Stimulated activated naive CD8-positive, alpha-beta T cell treated with anti-CD3 and anti-CD28 coated beads, Interleukin-15, Interleukin-2, amounts not matched to agents 100 ng/mL and 50 ng/mL, for 24 hours (primary cell): ENCODE data around the gene ENOPH1.
A peak's percentile ranks its signal among the peaks of the same experiment; 100 is the strongest.
"Not testable (repeated sequence)": the region's sequence is repeated elsewhere in the genome, so short reads cannot be mapped to it uniquely, and the experiment has no call there.

Source experiments
- H3K27ac Mint-ChIP-seq: one replicate; pipeline ENCODE4 v1.8.0; 2021; ENCODE audit warnings: mild to moderate bottlenecking, mixed read lengths
- H3K27me3 Mint-ChIP-seq: one replicate; pipeline ENCODE4 v1.8.0; 2021; ENCODE audit warnings: mixed read lengths
- H3K36me3 Mint-ChIP-seq: one replicate; pipeline ENCODE4 v1.8.0; 2021; ENCODE audit warnings: low read depth, mixed read lengths
- H3K4me1 Mint-ChIP-seq: one replicate; pipeline ENCODE4 v1.8.0; 2021; ENCODE audit warnings: low read depth, mixed read lengths
- H3K4me3 Mint-ChIP-seq: one replicate; pipeline ENCODE4 v1.8.0; 2021; ENCODE audit warnings: mild to moderate bottlenecking, mixed read lengths
- H3K9me3 Mint-ChIP-seq: one replicate; pipeline ENCODE4 v1.8.0; 2021; ENCODE audit warnings: mixed read lengths

The ENOPH1 gene

GRCh38 chr4:82430193-82430963, at the start of gene ENOPH1, which contains the start of gene HNRNPDL:
ENOPH1 (plus strand) TSS chr4:82430590; CDS start chr4:82430830, 240 bp downstream.
HNRNPDL (minus strand) TSS chr4:82430462; CDS start chr4:82429690, 772 bp downstream.
- Mint-ChIP-seq H3K27me3 (no peaks in the 10 kb centered on the region), H3K36me3 (peaks cover 68% of the 10 kb centered on the region), H3K9me3 (no peaks in the 10 kb centered on the region), H3K4me1 (peaks cover 78% of the 10 kb centered on the region), H3K27ac (peak within 1 kb of the TSS; percentile 100), H3K4me3 (peak within 1 kb of the TSS; percentile 100)

GRCh38 chr4:82380831-82381230, 49.6 kb upstream of the ENOPH1 start:
- Mint-ChIP-seq H3K27me3 (no peaks in the 10 kb centered on the region), H3K27ac (no peak overlapping the region), H3K36me3 (peaks cover 10% of the 10 kb centered on the region), H3K9me3 (no peaks in the 10 kb centered on the region), H3K4me3 (no peak overlapping the region), H3K4me1 (peaks cover 18% of the 10 kb centered on the region)

- Mint-ChIP-seq H3K4me3 (no peak overlapping the region), H3K27ac (no peak overlapping the region), H3K27me3 (no peaks in the 10 kb centered on the region), H3K9me3 (no peaks in the 10 kb centered on the region), H3K36me3 (peaks cover 10% of the 10 kb centered on the region), H3K4me1 (peaks cover 14% of the 10 kb centered on the region)
Observed at GRCh38 chr4:82381235-82381634, 49.2 kb upstream of the ENOPH1 start.

- H3K9me3 Mint-ChIP-seq, result no peaks in the 10 kb centered on the region
- peaks cover 10% of the 10 kb centered on the region for H3K4me1 Mint-ChIP-seq
- no peak overlapping the region for H3K4me3 Mint-ChIP-seq
- no peaks in the 10 kb centered on the region for H3K27me3 Mint-ChIP-seq
- H3K36me3 Mint-ChIP-seq, result peaks cover 5% of the 10 kb centered on the region
- no peak overlapping the region for H3K27ac Mint-ChIP-seq
Observed at GRCh38 chr4:82381661-82382296, 48.6 kb upstream of the ENOPH1 start.

- Mint-ChIP-seq H3K27me3 (no peaks in the 10 kb centered on the region), H3K36me3 (peaks cover 2% of the 10 kb centered on the region), H3K4me1 (peaks cover 7% of the 10 kb centered on the region), H3K4me3 (no peak overlapping the region), H3K27ac (no peak overlapping the region), H3K9me3 (no peaks in the 10 kb centered on the region)
Observed at GRCh38 chr4:82382751-82383150, 47.6 kb upstream of the ENOPH1 start.

- not testable (repeated sequence) for H3K27me3 Mint-ChIP-seq, H3K9me3 Mint-ChIP-seq, H3K36me3 Mint-ChIP-seq, H3K4me3 Mint-ChIP-seq, H3K4me1 Mint-ChIP-seq, H3K27ac Mint-ChIP-seq
Observed at GRCh38 chr4:82386312-82386711, 44.1 kb upstream of the ENOPH1 start.

- Mint-ChIP-seq H3K4me3 (no peak overlapping the region), H3K9me3 (no peaks in the 10 kb centered on the region), H3K27me3 (no peaks in the 10 kb centered on the region), H3K36me3 (no peaks in the 10 kb centered on the region), H3K27ac (no peak overlapping the region), H3K4me1 (no peaks in the 10 kb centered on the region)
Observed at GRCh38 chr4:82388405-82388804, 42.0 kb upstream of the ENOPH1 start.

GRCh38 chr4:82390061-82390460, 40.3 kb upstream of the ENOPH1 start:
- H3K36me3 Mint-ChIP-seq, H3K27ac Mint-ChIP-seq, H3K27me3 Mint-ChIP-seq, H3K4me3 Mint-ChIP-seq, H3K9me3 Mint-ChIP-seq, H3K4me1 Mint-ChIP-seq: not testable (repeated sequence)

- H3K36me3 Mint-ChIP-seq, result no peaks in the 10 kb centered on the region
- H3K27ac Mint-ChIP-seq, result no peak overlapping the region
- peaks cover 3% of the 10 kb centered on the region for H3K27me3 Mint-ChIP-seq
- H3K4me3 Mint-ChIP-seq, result no peak overlapping the region
- no peaks in the 10 kb centered on the region for H3K9me3 Mint-ChIP-seq
- no peaks in the 10 kb centered on the region for H3K4me1 Mint-ChIP-seq
Observed at GRCh38 chr4:82394896-82395295, 35.5 kb upstream of the ENOPH1 start.

- no peaks in the 10 kb centered on the region for H3K4me1 Mint-ChIP-seq
- H3K36me3 Mint-ChIP-seq, result no peaks in the 10 kb centered on the region
- no peak overlapping the region for H3K27ac Mint-ChIP-seq
- no peak overlapping the region for H3K4me3 Mint-ChIP-seq
- H3K9me3 Mint-ChIP-seq, result no peaks in the 10 kb centered on the region
- H3K27me3 Mint-ChIP-seq, result peaks cover 6% of the 10 kb centered on the region
Observed at GRCh38 chr4:82397527-82397926, 32.9 kb upstream of the ENOPH1 start.

GRCh38 chr4:82398263-82398662, 32.1 kb upstream of the ENOPH1 start:
- Mint-ChIP-seq H3K9me3 (no peaks in the 10 kb centered on the region), H3K4me3 (no peak overlapping the region), H3K4me1 (no peaks in the 10 kb centered on the region), H3K27me3 (peaks cover 6% of the 10 kb centered on the region), H3K27ac (no peak overlapping the region), H3K36me3 (no peaks in the 10 kb centered on the region)

GRCh38 chr4:82401600-82401999, 28.8 kb upstream of the ENOPH1 start:
- Mint-ChIP-seq H3K4me1 (no peaks in the 10 kb centered on the region), H3K4me3 (no peak overlapping the region), H3K27ac (no peak overlapping the region), H3K9me3 (no peaks in the 10 kb centered on the region), H3K27me3 (peaks cover 6% of the 10 kb centered on the region), H3K36me3 (no peaks in the 10 kb centered on the region)

GRCh38 chr4:82402196-82402775, 28.1 kb upstream of the ENOPH1 start:
- H3K27me3 Mint-ChIP-seq, result peaks cover 6% of the 10 kb centered on the region
- H3K27ac Mint-ChIP-seq, result no peak overlapping the region
- H3K4me1 Mint-ChIP-seq, result no peaks in the 10 kb centered on the region
- H3K9me3 Mint-ChIP-seq, result no peaks in the 10 kb centered on the region
- H3K4me3 Mint-ChIP-seq, result no peak overlapping the region
- no peaks in the 10 kb centered on the region for H3K36me3 Mint-ChIP-seq

- H3K4me1 Mint-ChIP-seq, result no peaks in the 10 kb centered on the region
- H3K27ac Mint-ChIP-seq, result no peak overlapping the region
- H3K36me3 Mint-ChIP-seq, result no peaks in the 10 kb centered on the region
- no peak overlapping the region for H3K4me3 Mint-ChIP-seq
- H3K9me3 Mint-ChIP-seq, result no peaks in the 10 kb centered on the region
- peaks cover 6% of the 10 kb centered on the region for H3K27me3 Mint-ChIP-seq
Observed at GRCh38 chr4:82403725-82404124, 26.7 kb upstream of the ENOPH1 start.

GRCh38 chr4:82415061-82415460, 15.3 kb upstream of the ENOPH1 start:
- H3K27me3 Mint-ChIP-seq, result peaks cover 25% of the 10 kb centered on the region
- not testable (repeated sequence) for H3K4me1 Mint-ChIP-seq, H3K27ac Mint-ChIP-seq, H3K4me3 Mint-ChIP-seq, H3K9me3 Mint-ChIP-seq, H3K36me3 Mint-ChIP-seq
